HUES6 (cell line): ENCODE measurements around the gene STKLD1.

Experiments used
- H3K27ac ChIP-seq: 2 replicates; pipeline ENCODE4 v1.7.0; 2013; ENCODE audit warnings: low read depth, mild to moderate bottlenecking, low read length, inconsistent platforms
- H3K27me3 ChIP-seq: 2 replicates; pipeline ENCODE4 v1.6.1; 2013; ENCODE audit warnings: low read length; ENCODE audit not compliant: control insufficient read depth, insufficient read depth
- H3K36me3 ChIP-seq: 2 replicates; pipeline ENCODE4 v1.6.1; 2013; ENCODE audit warnings: low read length; ENCODE audit not compliant: control insufficient read depth, insufficient read depth
- H3K4me1 ChIP-seq: 2 replicates; pipeline ENCODE4 v1.6.1; 2013; ENCODE audit warnings: low read length; ENCODE audit not compliant: control insufficient read depth, insufficient read depth
- H3K4me3 ChIP-seq: 2 replicates; pipeline ENCODE4 v1.5.1; 2013; ENCODE audit warnings: low read depth, low read length
- H3K9ac ChIP-seq: one replicate; pipeline ENCODE4 v1.6.1; 2013; ENCODE audit warnings: mild to moderate bottlenecking, low read length
- H3K9me3 ChIP-seq: 2 replicates; pipeline ENCODE4 v1.6.1; 2013; ENCODE audit warnings: low read depth, low read length; ENCODE audit not compliant: control insufficient read depth, insufficient read depth

The STKLD1 gene

GRCh38 chr9:133401588-133401987, 25.4 kb downstream of the STKLD1 start:
- Histone ChIP-seq H3K27ac (no peak overlapping the region), H3K4me1 (no peaks in the 10 kb centered on the region), H3K36me3 (peaks cover 25% of the 10 kb centered on the region), H3K27me3 (no peaks in the 10 kb centered on the region), H3K9me3 (no peaks in the 10 kb centered on the region), H3K9ac (no peak overlapping the region), H3K4me3 (no peak overlapping the region)

GRCh38 chr9:133402689-133403088, 26.5 kb downstream of the STKLD1 start:
- Histone ChIP-seq H3K9ac (no peak overlapping the region), H3K27ac (no peak overlapping the region), H3K4me3 (no peak overlapping the region), H3K36me3 (peaks cover 34% of the 10 kb centered on the region), H3K4me1 (no peaks in the 10 kb centered on the region), H3K9me3 (no peaks in the 10 kb centered on the region), H3K27me3 (no peaks in the 10 kb centered on the region)

GRCh38 chr9:133403766-133404453, 27.7 kb downstream of the STKLD1 start:
- no peak overlapping the region for H3K4me3 ChIP-seq
- H3K36me3 ChIP-seq: peaks cover 46% of the 10 kb centered on the region
- H3K4me1 ChIP-seq: no peaks in the 10 kb centered on the region
- H3K9ac ChIP-seq: no peak overlapping the region
- H3K27ac ChIP-seq: no peak overlapping the region
- no peaks in the 10 kb centered on the region for H3K27me3 ChIP-seq
- no peaks in the 10 kb centered on the region for H3K9me3 ChIP-seq

GRCh38 chr9:133404454-133405002, 28.4 kb downstream of the STKLD1 start:
- Histone ChIP-seq H3K9ac (no peak overlapping the region), H3K27ac (no peak overlapping the region), H3K4me1 (no peaks in the 10 kb centered on the region), H3K36me3 (peaks cover 51% of the 10 kb centered on the region), H3K4me3 (no peak overlapping the region), H3K9me3 (no peaks in the 10 kb centered on the region), H3K27me3 (no peaks in the 10 kb centered on the region)

GRCh38 chr9:133405508-133406438, 29.6 kb downstream of the STKLD1 start:
- Histone ChIP-seq H3K4me3 (no peak overlapping the region), H3K27ac (no peak overlapping the region), H3K9me3 (no peaks in the 10 kb centered on the region), H3K9ac (no peak overlapping the region), H3K4me1 (no peaks in the 10 kb centered on the region), H3K36me3 (peaks cover 63% of the 10 kb centered on the region), H3K27me3 (no peaks in the 10 kb centered on the region)

- H3K4me3 ChIP-seq: no peak overlapping the region
- H3K27me3 ChIP-seq: no peaks in the 10 kb centered on the region
- no peaks in the 10 kb centered on the region for H3K4me1 ChIP-seq
- H3K36me3 ChIP-seq: peaks cover 70% of the 10 kb centered on the region
- H3K9ac ChIP-seq: no peak overlapping the region
- no peak overlapping the region for H3K27ac ChIP-seq
- H3K9me3 ChIP-seq: no peaks in the 10 kb centered on the region
Observed at GRCh38 chr9:133406480-133407307, 30.5 kb downstream of the STKLD1 start.

- H3K9ac ChIP-seq: no peak overlapping the region
- no peaks in the 10 kb centered on the region for H3K27me3 ChIP-seq
- H3K4me3 ChIP-seq: no peak overlapping the region
- H3K27ac ChIP-seq: no peak overlapping the region
- H3K9me3 ChIP-seq: no peaks in the 10 kb centered on the region
- peaks cover 83% of the 10 kb centered on the region for H3K36me3 ChIP-seq
- no peaks in the 10 kb centered on the region for H3K4me1 ChIP-seq
Observed at GRCh38 chr9:133408042-133408441, 31.9 kb downstream of the STKLD1 start.

- Histone ChIP-seq H3K36me3 (peaks cover 52% of the 10 kb centered on the region), H3K9ac (no peak overlapping the region), H3K9me3 (no peaks in the 10 kb centered on the region), H3K27ac (no peak overlapping the region), H3K27me3 (no peaks in the 10 kb centered on the region), H3K4me1 (peaks cover 6% of the 10 kb centered on the region; the same call in 1 of the 2 replicates), H3K4me3 (no peak overlapping the region)
Observed at GRCh38 chr9:133415170-133415569, 39.0 kb downstream of the STKLD1 start.

GRCh38 chr9:133417541-133418461, 41.6 kb downstream of the STKLD1 start, which contains the start of gene REXO4:
Gene REXO4 (minus strand): TSS chr9:133418010. CDS start chr9:133417844, 166 bp downstream.
- H3K27ac ChIP-seq: peak within 1 kb of the TSS; percentile 82
- peak within 1 kb of the TSS; percentile 76 for H3K4me3 ChIP-seq
- H3K9ac ChIP-seq: peak within 1 kb of the TSS; percentile 72
- H3K9me3 ChIP-seq: no peaks in the 10 kb centered on the region
- peaks cover 29% of the 10 kb centered on the region for H3K36me3 ChIP-seq
- no peaks in the 10 kb centered on the region for H3K27me3 ChIP-seq
- peaks cover 17% of the 10 kb centered on the region; the same call in 1 of the 2 replicates for H3K4me1 ChIP-seq

GRCh38 chr9:133419005-133419404, 42.8 kb downstream of the STKLD1 start:
- no peaks in the 10 kb centered on the region for H3K27me3 ChIP-seq
- H3K9ac ChIP-seq: no peak overlapping the region
- H3K36me3 ChIP-seq: peaks cover 19% of the 10 kb centered on the region
- H3K27ac ChIP-seq: no peak overlapping the region
- peaks cover 17% of the 10 kb centered on the region; the same call in 1 of the 2 replicates for H3K4me1 ChIP-seq
- H3K9me3 ChIP-seq: no peaks in the 10 kb centered on the region
- peak overlapping the region; percentile 76 for H3K4me3 ChIP-seq
